ENCODE data around the gene ARHGAP40. TPM values are rescaled to one million over a fixed set of nuclear protein-coding genes. Genes with fewer than 3 reads are reported as not detected.

The ARHGAP40 gene
- total RNA-seq, 4 donors from 2014 or later, result not detected

GRCh38 chr20:38672504-38672903, 70.9 kb downstream of the ARHGAP40 start:
- no peaks in the 10 kb centered on the region for H3K36me3 ChIP-seq
- peaks cover 92% of the 10 kb centered on the region for H3K27me3 ChIP-seq
- H3K4me3 ChIP-seq, result no peak overlapping the region
- no peak for ATAC-seq
- peaks cover 0 to 17% (median 12%) of the 10 kb centered on the region in 3 donors for H3K4me1 ChIP-seq
- H3K27ac ChIP-seq, result no peak overlapping the region
- H3K9me3 ChIP-seq, result no peaks in the 10 kb centered on the region
- TF ChIP-seq POLR2AphosphoS5 (IDR thresholded peaks at IDR 0.05) (no peak), CTCF (IDR thresholded peaks at IDR 0.05) (no peak), POLR2A (IDR thresholded peaks at IDR 0.05) (no peak), EP300 (IDR thresholded peaks at IDR 0.05) (no peak)
- 50 to 69% methylated on average over 2 of the region's 3 CpGs for WGBS, 2 donors (ENCODE audit: low coverage in 1 of 2)

- TF ChIP-seq POLR2AphosphoS5 (IDR thresholded peaks at IDR 0.05) (no peak), EP300 (IDR thresholded peaks at IDR 0.05) (no peak), CTCF (IDR thresholded peaks at IDR 0.05) (no peak), POLR2A (IDR thresholded peaks at IDR 0.05) (no peak)
- ATAC-seq, result no peak
- Histone ChIP-seq H3K36me3 (no peaks in the 10 kb centered on the region), H3K27me3 (peaks cover 86% of the 10 kb centered on the region), H3K27ac (no peak overlapping the region), H3K4me3 (peak overlapping the region in 1 of 2 donors; percentile 51), H3K4me1 (peaks cover 0 to 17% (median 12%) of the 10 kb centered on the region in 3 donors), H3K9me3 (no peaks in the 10 kb centered on the region)
- 40% methylated on average over 4 of the region's 5 CpGs; no CpG with 5 or more reads in 1 of the 2 donors for WGBS, 2 donors (ENCODE audit: low coverage in 1 of 2)
These were observed 71.7 kb downstream of the ARHGAP40 start for GRCh38 chr20:38673261-38673660.

- Histone ChIP-seq H3K27ac (no peak overlapping the region), H3K9me3 (no peaks in the 10 kb centered on the region), H3K4me1 (peaks cover 0 to 17% (median 12%) of the 10 kb centered on the region in 3 donors), H3K36me3 (no peaks in the 10 kb centered on the region), H3K4me3 (peak overlapping the region in 1 of 2 donors; percentile 51), H3K27me3 (peaks cover 83% of the 10 kb centered on the region)
- no peak for ATAC-seq
- TF ChIP-seq EP300 (IDR thresholded peaks at IDR 0.05) (no peak), POLR2A (IDR thresholded peaks at IDR 0.05) (no peak), POLR2AphosphoS5 (IDR thresholded peaks at IDR 0.05) (no peak), CTCF (IDR thresholded peaks at IDR 0.05) (no peak)
- WGBS, 2 donors (ENCODE audit: low coverage in 1 of 2), result 0 to 2% methylated on average over 8 to 11 of the region's 13 CpGs
These were observed 72.1 kb downstream of the ARHGAP40 start for GRCh38 chr20:38673725-38674091.

DNA sequence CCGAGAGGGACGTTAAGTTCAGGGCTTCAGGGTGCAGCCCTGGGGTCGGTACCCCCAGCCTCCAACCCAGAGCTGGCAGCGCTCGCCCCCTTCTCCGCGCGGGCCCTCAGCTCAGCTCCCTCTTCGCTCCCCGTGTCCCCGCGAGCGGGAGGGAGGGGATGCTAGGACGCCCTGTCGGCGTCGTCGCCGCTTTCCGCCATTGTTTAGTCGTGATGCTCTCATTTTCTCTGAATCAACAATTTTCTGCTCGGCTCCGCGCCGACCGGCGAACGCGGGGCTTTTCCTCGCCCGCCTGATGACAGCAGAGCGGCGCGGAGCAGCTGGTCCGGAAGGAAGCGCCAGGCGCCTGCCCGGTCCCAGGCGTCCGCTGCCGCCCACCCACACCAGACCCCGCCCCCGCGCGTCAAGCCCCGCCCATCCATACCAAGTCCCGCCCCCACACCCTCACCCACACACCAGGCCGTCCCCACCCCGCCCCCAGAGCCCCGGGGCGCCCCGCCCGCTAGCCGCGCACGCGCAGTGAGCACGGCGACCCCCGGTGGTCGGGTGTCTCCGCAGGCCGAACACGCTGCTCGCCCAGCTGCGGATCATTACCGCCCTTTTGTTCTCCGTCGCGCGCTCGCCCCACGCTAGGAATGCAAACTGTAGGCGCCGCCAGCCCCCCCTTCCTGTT, 72.6 kb downstream of the ARHGAP40 start:
- H3K4me3 ChIP-seq, result peak overlapping the region in 1 of 2 donors; percentile 51
- peaks cover 0 to 17% (median 12%) of the 10 kb centered on the region in 3 donors for H3K4me1 ChIP-seq

More for the DNA sequence above, 72.6 kb downstream of the ARHGAP40 start:
- no peak for TF ChIP-seq POLR2AphosphoS5 (IDR thresholded peaks at IDR 0.05)
- no peak for TF ChIP-seq POLR2A (IDR thresholded peaks at IDR 0.05)
- TF ChIP-seq EP300 (IDR thresholded peaks at IDR 0.05), result no peak
- TF ChIP-seq CTCF (IDR thresholded peaks at IDR 0.05), result no peak
- H3K27me3 ChIP-seq, result peaks cover 78% of the 10 kb centered on the region
- no peaks in the 10 kb centered on the region for H3K9me3 ChIP-seq
- 0% methylated on average over 2 of the region's 75 CpGs; no CpG with 5 or more reads in 1 of the 2 donors for WGBS, 2 donors (ENCODE audit: low coverage in 1 of 2)
- ATAC-seq, result peak; percentile 34
- no peak overlapping the region for H3K27ac ChIP-seq
- H3K36me3 ChIP-seq, result no peaks in the 10 kb centered on the region
